Esophagus muscularis mucosa (tissue), 3 donors: ENCODE data around the gene NHSL1.
"Not testable (repeated sequence)": the region's sequence is repeated elsewhere in the genome, so short reads cannot be mapped to it uniquely, and the experiment has no call there.

Experiments used
- POLR2A ChIP-seq: fragments of 450-650 bp; IDR thresholded peaks from one replicate; pipeline ENCODE4 v1.6.1; 2017; ENCODE audit warnings: antibody characterized with exemption, moderate library complexity, mild to moderate bottlenecking, low read depth
- POLR2AphosphoS5 ChIP-seq, 2 donors: sonication (generic); formaldehyde crosslinking; IDR thresholded peaks; one replicate each; pipeline ENCODE4 v1.6.1; 2017; ENCODE audit warnings: antibody characterized with exemption in 2 of 2
- TF ChIP-seq, protein P1 (sequence below), 3 experiments: fragments of 200-600 bp in 2 of 3; fragments of 450-650 bp in 1 of 3; sonication (generic) in 2 of 3; IDR thresholded peaks; one replicate each; pipeline ENCODE4 v1.5.1; 2017 to 2019; ENCODE audit warnings: antibody characterized with exemption in 3 of 3, mild to moderate bottlenecking in 2 of 3, moderate library complexity in 1 of 3

DNA sequence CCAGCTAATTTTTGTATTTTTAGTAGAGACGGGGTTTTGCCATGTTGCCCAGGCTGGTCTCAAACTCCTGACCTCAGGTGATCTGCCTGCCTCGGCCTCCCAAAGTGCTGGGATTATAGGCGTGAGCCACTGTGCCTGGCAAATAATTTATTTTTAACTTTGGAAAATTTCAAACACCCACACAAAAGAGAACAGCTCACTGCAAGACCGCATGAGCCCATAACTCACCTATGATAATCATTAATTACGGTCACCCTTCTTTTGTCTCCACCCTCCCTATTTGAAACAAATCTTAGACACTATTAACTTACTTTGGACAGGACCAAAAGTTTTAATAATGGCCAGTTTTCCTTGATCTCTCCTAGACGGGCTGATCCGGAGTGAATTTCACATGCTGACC, 74.0 kb downstream of the NHSL1 start:
- TF ChIP-seq, protein P1, sequence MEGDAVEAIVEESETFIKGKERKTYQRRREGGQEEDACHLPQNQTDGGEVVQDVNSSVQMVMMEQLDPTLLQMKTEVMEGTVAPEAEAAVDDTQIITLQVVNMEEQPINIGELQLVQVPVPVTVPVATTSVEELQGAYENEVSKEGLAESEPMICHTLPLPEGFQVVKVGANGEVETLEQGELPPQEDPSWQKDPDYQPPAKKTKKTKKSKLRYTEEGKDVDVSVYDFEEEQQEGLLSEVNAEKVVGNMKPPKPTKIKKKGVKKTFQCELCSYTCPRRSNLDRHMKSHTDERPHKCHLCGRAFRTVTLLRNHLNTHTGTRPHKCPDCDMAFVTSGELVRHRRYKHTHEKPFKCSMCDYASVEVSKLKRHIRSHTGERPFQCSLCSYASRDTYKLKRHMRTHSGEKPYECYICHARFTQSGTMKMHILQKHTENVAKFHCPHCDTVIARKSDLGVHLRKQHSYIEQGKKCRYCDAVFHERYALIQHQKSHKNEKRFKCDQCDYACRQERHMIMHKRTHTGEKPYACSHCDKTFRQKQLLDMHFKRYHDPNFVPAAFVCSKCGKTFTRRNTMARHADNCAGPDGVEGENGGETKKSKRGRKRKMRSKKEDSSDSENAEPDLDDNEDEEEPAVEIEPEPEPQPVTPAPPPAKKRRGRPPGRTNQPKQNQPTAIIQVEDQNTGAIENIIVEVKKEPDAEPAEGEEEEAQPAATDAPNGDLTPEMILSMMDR (IDR thresholded peaks at IDR 0.05): not testable (repeated sequence)
- TF ChIP-seq POLR2A; POLR2AphosphoS5 (IDR thresholded peaks at IDR 0.05): not testable (repeated sequence)
